Activated naive CD8-positive, alpha-beta T cell (primary cell): ENCODE measurements around the gene CDIPT.
A peak's percentile ranks its signal among the peaks of the same experiment; 100 is the strongest.
"Not testable (repeated sequence)": the region's sequence is repeated elsewhere in the genome, so short reads cannot be mapped to it uniquely, and the experiment has no call there.

ENCODE experiments used
- H3K27ac Mint-ChIP-seq: one replicate; pipeline ENCODE4 v1.8.0; 2021; ENCODE audit warnings: mixed read lengths
- H3K27me3 Mint-ChIP-seq: one replicate; pipeline ENCODE4 v1.8.0; 2021; ENCODE audit warnings: mixed read lengths
- H3K36me3 Mint-ChIP-seq: one replicate; pipeline ENCODE4 v1.8.0; 2021; ENCODE audit warnings: mixed read lengths
- H3K4me1 Mint-ChIP-seq: one replicate; pipeline ENCODE4 v1.8.0; 2021; ENCODE audit warnings: low read depth, mixed read lengths
- H3K4me3 Mint-ChIP-seq: one replicate; pipeline ENCODE4 v1.8.0; 2021; ENCODE audit warnings: mild to moderate bottlenecking, mixed read lengths
- H3K9me3 Mint-ChIP-seq: one replicate; pipeline ENCODE4 v1.8.0; 2021; ENCODE audit warnings: low read depth, mixed read lengths

CDIPT gene

DNA sequence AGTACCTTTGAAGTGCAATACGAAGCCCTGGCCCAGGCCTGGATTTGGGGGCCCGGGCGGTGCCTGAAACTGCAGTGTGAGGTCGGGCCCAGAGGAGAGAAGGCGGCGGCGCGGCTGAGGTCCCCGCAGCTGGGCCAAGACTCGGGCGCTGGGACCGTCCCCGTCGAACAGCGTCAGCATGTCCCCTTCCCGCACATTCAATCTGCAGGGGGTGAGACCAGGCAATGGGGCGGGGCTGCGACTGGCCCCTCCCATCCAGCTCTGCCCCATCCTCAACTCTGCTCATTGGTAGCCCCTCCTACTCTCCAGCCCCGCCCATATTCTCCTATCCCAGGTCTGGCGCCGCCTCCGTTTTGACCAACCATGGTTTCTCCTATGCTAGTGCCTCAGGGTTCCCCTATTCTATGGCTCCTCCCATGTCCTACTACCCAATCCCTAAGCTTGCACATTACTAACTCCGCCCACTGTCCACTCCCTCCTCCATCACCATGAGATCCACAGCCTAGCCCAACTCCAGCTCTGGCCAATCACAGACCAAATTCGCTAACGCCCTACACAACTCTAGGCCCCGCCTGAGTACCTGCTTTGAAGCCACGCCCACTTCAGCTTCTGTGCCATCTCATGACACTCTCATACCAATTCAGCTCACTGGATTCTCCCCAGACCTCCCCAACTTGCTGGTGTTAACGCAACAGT is 14.4 kb upstream of the CDIPT start:
- no peak overlapping the region for H3K27ac Mint-ChIP-seq
- peaks cover 7% of the 10 kb centered on the region for H3K27me3 Mint-ChIP-seq
- H3K36me3 Mint-ChIP-seq = no peaks in the 10 kb centered on the region
- H3K4me1 Mint-ChIP-seq = peaks cover 12% of the 10 kb centered on the region
- no peaks in the 10 kb centered on the region for H3K9me3 Mint-ChIP-seq
- peak overlapping the region; percentile 71 for H3K4me3 Mint-ChIP-seq

DNA sequence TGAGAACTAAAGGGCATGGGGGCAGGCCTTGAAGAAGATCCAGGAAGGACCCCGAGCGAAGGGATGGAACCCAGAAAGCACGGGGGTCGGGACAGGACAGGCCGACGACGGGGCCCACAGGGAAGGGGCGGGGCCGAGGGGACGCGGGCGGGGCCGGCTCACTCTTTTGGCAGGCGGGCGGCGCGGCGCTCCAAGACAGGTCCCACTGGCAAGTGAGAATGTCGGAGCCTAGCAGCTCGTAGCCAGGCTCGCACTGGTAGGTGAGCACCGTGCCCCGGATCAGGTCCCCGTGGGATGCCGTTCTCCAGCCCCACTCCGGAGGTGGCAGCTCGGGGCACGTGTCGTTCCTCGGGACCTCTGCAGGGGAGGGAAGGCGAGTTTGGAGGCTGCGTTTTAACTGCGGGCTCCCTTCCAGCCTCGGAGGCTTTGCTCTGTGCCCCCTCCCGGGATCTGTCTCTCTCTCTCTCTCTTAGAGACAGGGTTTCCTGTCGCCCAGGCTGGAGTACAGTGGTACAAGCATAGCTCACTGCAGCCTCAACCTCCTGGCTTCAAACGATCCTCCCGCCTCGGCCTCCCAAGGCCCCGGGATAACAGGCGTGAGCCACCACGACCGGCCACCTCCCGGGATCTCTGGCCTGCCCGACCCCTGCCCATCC is 13.7 kb upstream of the CDIPT start:
- no peak overlapping the region for H3K27ac Mint-ChIP-seq

DNA sequence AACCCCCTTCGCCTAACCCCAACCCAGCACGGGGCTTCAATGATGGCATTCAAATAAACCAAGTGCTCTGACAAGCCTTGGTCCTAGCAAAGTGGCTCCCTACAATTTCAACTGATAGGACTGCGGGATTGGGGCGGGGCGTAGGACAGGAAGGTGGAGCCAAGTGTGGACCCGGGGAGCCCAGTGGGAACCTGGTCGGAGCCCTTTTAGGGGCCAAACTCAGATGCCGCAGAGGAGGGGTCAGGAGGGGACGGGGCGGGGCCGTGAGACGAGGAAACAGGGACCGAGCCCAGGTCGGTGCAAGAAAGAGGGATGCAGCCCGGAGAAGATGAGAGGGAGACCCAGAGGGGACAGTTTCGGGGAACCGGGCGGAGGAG is 13.2 kb upstream of the CDIPT start:
- H3K4me1 Mint-ChIP-seq = peaks cover 12% of the 10 kb centered on the region
- peak overlapping the region; percentile 71 for H3K4me3 Mint-ChIP-seq
- H3K27ac Mint-ChIP-seq = no peak overlapping the region
- peaks cover 7% of the 10 kb centered on the region for H3K27me3 Mint-ChIP-seq
- no peaks in the 10 kb centered on the region for H3K36me3 Mint-ChIP-seq
- no peaks in the 10 kb centered on the region for H3K9me3 Mint-ChIP-seq

More for the DNA sequence above, 13.7 kb upstream of the CDIPT start:
- Mint-ChIP-seq H3K4me1 (peaks cover 12% of the 10 kb centered on the region), H3K36me3 (no peaks in the 10 kb centered on the region), H3K27me3 (peaks cover 7% of the 10 kb centered on the region), H3K4me3 (peak overlapping the region; percentile 71), H3K9me3 (no peaks in the 10 kb centered on the region)

DNA sequence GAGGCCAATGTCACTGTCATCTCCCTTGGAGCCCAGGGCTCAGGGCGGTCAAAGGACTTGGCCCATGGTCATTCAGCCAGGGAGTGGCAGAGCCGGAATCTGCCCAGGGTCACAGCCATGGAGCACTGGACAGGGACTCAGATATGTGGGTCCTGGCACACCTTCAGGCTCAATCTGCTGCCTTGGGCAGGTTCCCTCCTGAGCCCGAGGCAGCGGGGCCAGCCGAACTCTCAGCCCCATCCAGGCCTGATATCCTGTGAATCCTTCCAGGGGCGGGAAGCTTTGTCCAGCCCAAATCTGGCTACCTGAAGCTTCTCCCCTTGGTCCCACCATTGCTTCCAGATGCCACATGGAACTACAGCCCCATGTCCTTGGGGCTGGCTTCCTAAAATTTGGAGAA is 12.2 kb upstream of the CDIPT start:
- peaks cover 12% of the 10 kb centered on the region for H3K4me1 Mint-ChIP-seq
- no peak overlapping the region for H3K4me3 Mint-ChIP-seq
- H3K9me3 Mint-ChIP-seq = no peaks in the 10 kb centered on the region
- H3K27me3 Mint-ChIP-seq = peaks cover 7% of the 10 kb centered on the region
- no peak overlapping the region for H3K27ac Mint-ChIP-seq
- no peaks in the 10 kb centered on the region for H3K36me3 Mint-ChIP-seq

DNA sequence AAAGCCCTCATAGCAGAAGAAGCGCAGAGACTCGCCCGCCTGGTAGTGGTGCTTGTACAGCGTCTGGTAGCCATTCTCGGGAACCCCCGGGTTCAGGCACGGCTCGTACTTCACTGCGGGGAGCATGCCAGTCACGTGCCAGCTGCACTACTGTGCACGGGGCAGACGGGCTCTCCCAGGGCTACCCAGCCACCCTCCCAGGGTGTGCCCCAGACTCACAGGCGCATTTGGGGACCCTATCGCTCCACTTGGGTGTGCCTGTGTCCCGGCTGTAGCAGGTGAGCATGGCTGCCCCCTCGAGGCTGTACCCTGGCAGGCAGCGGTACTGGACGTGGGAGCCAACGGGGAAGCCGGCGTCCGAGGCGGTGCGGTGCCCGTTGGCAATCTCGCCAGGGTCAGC is 10.3 kb upstream of the CDIPT start:
- Mint-ChIP-seq H3K36me3 (no peaks in the 10 kb centered on the region), H3K4me3 (no peak overlapping the region), H3K27me3 (peaks cover 7% of the 10 kb centered on the region), H3K4me1 (peaks cover 12% of the 10 kb centered on the region), H3K27ac (no peak overlapping the region), H3K9me3 (no peaks in the 10 kb centered on the region)

DNA sequence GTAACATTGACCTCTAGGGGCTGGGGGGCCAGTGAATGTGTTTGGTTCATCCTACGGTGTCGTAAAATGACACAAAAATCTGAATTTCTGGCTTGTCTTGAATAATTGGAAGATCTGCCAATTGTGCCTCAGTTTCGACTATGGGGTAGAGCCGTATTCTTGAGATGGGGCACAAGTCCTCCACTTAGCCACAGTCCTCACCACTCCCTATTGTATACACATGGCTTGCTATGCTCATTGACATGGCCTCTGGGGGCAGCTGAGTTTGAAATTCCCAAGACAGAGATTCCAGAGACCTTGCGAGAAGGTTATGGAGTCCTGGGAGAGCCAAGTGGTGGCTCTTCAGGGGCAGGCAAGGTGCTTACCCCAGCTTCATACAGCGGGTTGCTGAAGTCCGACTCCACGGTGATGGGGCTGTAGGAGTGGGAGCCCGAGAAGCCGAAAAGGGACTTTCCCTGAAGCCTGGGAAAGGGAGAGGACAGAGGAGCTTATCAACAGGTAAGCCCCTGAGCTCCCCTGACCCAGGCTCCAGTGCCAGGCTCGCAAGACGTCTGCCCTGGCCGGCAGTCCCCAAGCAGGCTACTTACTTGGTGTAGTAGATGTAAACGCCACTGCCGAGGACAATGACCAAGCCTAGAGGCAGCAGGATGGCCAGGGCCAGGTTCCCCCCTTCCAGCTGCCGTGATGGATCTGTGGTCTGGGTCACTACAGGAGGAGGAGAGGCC is 9.0 kb upstream of the CDIPT start:
- H3K27me3 Mint-ChIP-seq = peaks cover 4% of the 10 kb centered on the region
- no peaks in the 10 kb centered on the region for H3K9me3 Mint-ChIP-seq
- H3K4me1 Mint-ChIP-seq = peaks cover 6% of the 10 kb centered on the region
- H3K27ac Mint-ChIP-seq = no peak overlapping the region
- H3K36me3 Mint-ChIP-seq = no peaks in the 10 kb centered on the region
- no peak overlapping the region for H3K4me3 Mint-ChIP-seq

DNA sequence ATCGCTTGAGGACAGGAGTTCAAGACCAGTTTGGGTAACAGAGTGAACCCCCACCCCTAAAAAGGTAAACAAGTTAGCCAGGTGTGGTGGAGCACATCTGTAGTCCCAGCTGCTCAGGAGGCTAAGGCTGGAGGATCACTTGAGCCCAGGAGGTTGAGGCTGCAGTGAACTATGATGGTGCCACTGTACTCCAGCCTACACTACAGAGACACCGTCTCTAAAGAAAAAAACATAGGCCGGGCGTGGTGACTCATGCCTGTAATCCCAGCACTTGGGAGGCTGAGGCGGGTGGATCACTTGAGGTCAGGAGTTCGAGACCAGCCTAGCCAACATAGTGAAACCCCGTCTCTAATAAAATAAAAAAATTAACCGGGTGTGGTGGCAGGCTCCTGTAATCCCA is 6.0 kb upstream of the CDIPT start:
- H3K9me3 Mint-ChIP-seq, H3K27ac Mint-ChIP-seq, H3K36me3 Mint-ChIP-seq: not testable (repeated sequence)

DNA sequence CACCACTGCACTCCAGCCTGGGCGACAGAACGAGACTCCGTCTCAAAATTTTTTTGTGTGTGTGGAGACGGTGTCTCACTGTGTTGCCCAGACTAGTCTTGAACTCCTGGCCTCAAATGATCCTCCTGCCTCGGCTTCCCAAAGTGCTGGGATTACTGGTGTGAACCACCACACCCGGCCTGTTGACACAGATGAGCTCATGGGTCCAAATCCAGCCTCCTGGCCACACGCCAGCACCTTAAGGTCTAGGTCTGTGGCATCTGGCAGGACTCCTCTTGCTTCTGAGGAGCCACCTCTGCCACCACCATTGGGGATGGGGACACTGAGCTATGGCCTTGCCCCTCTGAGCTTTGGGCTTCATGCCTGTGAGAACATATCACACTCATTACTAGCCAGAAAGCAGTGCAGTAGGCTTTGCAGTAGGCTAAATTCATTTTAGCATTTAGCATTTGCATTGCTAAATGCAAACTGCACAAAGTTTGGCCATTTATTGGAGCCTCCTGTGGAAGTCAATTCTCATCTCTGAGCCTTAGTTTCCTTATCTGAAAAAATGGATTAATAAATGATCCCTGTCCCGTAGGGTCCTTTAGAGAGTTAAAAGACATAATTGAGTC is 5.5 kb upstream of the CDIPT start:
- H3K27ac Mint-ChIP-seq = no peak overlapping the region
- H3K36me3 Mint-ChIP-seq = no peaks in the 10 kb centered on the region
- H3K4me1 Mint-ChIP-seq = peaks cover under 1% of the 10 kb centered on the region
- no peaks in the 10 kb centered on the region for H3K9me3 Mint-ChIP-seq
- no peak overlapping the region for H3K4me3 Mint-ChIP-seq
- no peaks in the 10 kb centered on the region for H3K27me3 Mint-ChIP-seq

More for the DNA sequence above, 6.0 kb upstream of the CDIPT start:
- H3K4me3 Mint-ChIP-seq, H3K4me1 Mint-ChIP-seq, H3K27me3 Mint-ChIP-seq: not testable (repeated sequence)

DNA sequence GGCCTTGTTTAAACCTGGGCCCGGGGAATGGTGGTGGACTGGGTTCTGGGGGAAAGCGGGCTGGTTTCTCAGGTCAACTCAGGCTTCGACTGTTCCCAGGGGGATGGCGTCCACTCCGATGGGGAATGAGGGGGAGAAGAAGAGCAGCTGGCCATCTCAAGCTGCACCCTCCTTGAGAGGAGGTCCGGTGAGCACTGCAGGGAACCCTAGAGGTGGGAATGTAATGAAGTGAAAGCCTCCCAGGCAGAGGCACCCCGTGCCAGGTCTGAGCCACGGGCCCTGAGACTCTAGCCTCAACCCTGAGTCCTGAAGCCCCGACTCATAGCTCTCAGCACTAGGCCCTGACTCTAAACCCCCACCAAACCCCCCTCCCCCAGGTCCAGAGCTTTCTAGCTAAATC is 1.2 kb upstream of the CDIPT start:
- H3K9me3 Mint-ChIP-seq = no peaks in the 10 kb centered on the region
- H3K4me3 Mint-ChIP-seq = no peak overlapping the region
- no peaks in the 10 kb centered on the region for H3K36me3 Mint-ChIP-seq
- H3K27me3 Mint-ChIP-seq = no peaks in the 10 kb centered on the region
- peaks cover 18% of the 10 kb centered on the region for H3K4me1 Mint-ChIP-seq
- H3K27ac Mint-ChIP-seq = no peak overlapping the region

DNA sequence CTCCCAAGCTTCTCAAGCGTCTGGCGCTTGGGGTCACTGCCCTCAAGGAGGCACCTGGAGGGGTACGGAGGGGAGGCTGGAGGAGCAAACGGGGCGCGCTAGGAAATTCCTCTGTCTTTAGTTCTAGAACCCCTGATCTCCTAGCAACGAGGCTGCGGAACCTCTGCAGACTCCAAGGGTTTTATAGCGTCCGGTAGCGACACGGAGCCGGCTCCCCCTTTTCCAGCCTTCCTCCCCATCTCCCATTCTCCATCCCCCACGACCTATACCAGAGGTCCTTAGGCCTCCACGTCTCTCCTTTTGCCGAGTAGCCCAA is 601 bp upstream of the CDIPT start:
- H3K9me3 Mint-ChIP-seq = no peaks in the 10 kb centered on the region
- H3K4me1 Mint-ChIP-seq = peaks cover 18% of the 10 kb centered on the region
- H3K27ac Mint-ChIP-seq = peak overlapping the region; percentile 99
- no peaks in the 10 kb centered on the region for H3K36me3 Mint-ChIP-seq
- H3K4me3 Mint-ChIP-seq = peak overlapping the region; percentile 96
- no peaks in the 10 kb centered on the region for H3K27me3 Mint-ChIP-seq

DNA sequence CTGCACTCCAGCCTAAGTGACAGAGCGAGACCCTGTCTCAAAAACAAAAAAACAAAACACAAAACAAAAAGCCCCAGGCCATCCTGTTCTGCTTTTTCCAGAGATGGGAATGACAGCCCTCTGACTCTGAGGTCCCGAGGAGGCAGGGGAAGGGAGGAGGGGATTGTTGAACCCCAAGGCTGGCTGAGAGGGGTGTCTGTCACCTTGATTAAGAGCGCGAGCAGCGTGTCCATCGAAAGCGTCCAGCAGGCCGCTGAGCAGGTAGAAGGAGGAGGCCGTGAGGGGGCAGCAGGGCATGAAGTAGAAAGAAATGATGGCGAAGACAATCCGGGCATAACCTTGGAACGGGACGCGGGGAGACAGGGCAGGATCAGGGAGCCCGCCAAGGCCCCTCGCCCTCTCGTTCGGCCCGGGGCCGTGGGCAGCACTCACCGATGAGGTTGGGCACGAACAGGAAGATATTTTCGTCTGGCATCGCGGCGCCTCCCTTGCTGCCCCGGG is 593 bp downstream of the CDIPT start:
- Mint-ChIP-seq H3K4me1 (peaks cover 18% of the 10 kb centered on the region), H3K27ac (peak overlapping the region; percentile 92), H3K9me3 (no peaks in the 10 kb centered on the region), H3K36me3 (peaks cover 3% of the 10 kb centered on the region), H3K27me3 (no peaks in the 10 kb centered on the region), H3K4me3 (peak overlapping the region; percentile 96)

DNA sequence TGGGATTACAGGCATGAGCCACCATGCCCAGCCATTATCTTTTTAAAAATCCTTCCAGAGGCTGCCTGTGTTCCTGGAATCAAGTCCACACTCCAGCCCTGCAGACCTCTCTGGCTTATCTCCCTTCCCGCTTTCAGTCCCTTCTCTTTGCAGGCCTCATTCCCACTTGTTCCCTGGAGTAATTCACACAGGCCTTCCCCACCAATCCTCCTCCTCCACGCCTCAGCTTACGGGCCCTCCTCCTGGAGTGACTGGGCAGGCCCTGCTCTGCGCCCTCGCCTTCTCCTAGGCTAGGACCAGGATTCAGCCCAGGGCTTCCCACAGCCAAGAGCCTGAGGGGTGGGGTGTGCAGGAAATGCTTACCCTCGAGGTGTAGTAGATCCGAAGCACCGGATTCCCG is 2.8 kb downstream of the CDIPT start:
- H3K9me3 Mint-ChIP-seq = no peaks in the 10 kb centered on the region
- peak overlapping the region; percentile 23 for H3K27ac Mint-ChIP-seq
- H3K36me3 Mint-ChIP-seq = peaks cover 3% of the 10 kb centered on the region
- H3K4me3 Mint-ChIP-seq = no peak overlapping the region
- no peaks in the 10 kb centered on the region for H3K27me3 Mint-ChIP-seq
- H3K4me1 Mint-ChIP-seq = peaks cover 18% of the 10 kb centered on the region

DNA sequence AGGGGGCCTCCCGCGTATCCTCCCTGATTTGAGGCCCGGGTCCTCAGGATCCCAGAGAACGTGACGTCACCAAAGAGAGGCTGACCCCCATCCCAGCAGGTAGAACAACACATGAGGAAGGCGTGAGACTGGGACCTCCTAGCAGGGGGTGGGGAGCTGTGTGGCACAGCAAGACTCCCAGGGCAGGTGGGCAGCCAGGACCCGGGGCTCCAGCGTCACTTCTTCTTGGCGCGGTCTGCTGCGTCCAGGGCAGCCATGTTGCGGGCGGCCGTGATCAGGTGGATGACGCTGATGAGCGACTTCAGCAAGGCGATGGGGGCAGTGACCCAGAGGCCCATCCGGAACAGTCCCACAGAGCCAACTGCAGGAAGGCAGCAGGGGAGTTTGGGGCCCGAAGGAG is 4.1 kb downstream of the CDIPT start:
- H3K27me3 Mint-ChIP-seq = no peaks in the 10 kb centered on the region
- no peak overlapping the region for H3K4me3 Mint-ChIP-seq
- H3K27ac Mint-ChIP-seq = no peak overlapping the region
- H3K36me3 Mint-ChIP-seq = peaks cover 3% of the 10 kb centered on the region
- H3K9me3 Mint-ChIP-seq = no peaks in the 10 kb centered on the region
- peaks cover 18% of the 10 kb centered on the region for H3K4me1 Mint-ChIP-seq

DNA sequence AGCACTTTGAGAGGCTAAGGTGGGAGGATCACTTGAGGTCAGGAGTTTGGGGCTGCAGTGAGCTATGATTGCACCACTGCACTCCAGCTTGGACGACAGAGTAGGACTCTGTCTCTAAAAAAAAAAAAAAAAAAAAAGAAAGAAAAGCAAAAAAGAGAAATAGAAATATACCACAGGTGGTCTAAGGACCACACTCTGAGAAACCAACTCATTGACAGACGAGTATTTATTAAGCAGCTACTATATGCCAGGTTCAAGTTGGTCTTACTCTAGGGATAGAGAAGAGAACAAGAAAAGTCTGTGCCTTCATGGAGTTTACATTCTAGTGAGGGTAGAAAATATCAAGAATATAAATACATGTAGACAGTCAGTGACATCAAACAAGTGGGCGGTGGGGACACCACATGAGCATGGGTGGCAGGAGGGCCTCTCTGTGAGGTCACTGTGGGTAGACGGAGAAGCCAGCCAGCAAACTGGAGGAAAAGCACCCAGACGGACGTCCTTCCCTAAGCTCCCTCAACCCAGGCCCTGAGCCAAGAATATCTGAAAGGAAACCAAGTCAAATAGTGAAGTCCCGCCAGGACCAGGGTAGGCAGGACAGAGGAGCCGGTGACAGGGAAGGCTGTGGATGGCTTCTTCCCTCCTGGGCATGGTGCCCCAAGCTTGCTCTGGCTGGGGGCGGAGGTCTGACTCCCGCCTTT is 4.7 kb downstream of the CDIPT start:
- H3K36me3 Mint-ChIP-seq = peaks cover 3% of the 10 kb centered on the region
- no peak overlapping the region for H3K4me3 Mint-ChIP-seq
- H3K4me1 Mint-ChIP-seq = peaks cover 17% of the 10 kb centered on the region
- no peak overlapping the region for H3K27ac Mint-ChIP-seq
- H3K27me3 Mint-ChIP-seq = no peaks in the 10 kb centered on the region
- no peaks in the 10 kb centered on the region for H3K9me3 Mint-ChIP-seq
